GM19438 (cell line): ENCODE data around the gene KRTAP10-5.
"Not testable (repeated sequence)": the region's sequence is repeated elsewhere in the genome, so short reads cannot be mapped to it uniquely, and the experiment has no call there.

Experiments used
- ATAC-seq: cut with Tn5 transposase; IDR thresholded peaks from one replicate; pipeline ENCODE4 v1.9.1; 2021; ENCODE audit warnings: low read depth; ENCODE audit not compliant: unreplicated experiment

KRTAP10-5 gene

DNA sequence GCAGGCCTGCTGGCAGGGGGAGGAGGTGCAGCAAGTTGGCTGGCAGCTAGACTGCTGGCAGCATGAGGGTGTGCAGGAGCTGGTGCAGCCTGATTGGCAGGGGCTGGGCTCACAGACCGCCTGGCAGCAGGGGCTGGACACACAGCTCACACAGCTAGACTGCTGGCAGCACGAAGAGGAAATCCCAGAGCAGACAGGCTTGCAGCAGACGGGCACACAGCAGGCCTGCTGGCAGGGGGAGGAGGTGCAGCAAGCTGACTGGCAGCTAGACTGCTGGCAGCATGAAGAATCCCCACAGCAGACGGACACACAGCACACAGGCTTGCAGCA is 11.4 kb upstream of the KRTAP10-5 start:
- not testable (repeated sequence) for ATAC-seq

DNA sequence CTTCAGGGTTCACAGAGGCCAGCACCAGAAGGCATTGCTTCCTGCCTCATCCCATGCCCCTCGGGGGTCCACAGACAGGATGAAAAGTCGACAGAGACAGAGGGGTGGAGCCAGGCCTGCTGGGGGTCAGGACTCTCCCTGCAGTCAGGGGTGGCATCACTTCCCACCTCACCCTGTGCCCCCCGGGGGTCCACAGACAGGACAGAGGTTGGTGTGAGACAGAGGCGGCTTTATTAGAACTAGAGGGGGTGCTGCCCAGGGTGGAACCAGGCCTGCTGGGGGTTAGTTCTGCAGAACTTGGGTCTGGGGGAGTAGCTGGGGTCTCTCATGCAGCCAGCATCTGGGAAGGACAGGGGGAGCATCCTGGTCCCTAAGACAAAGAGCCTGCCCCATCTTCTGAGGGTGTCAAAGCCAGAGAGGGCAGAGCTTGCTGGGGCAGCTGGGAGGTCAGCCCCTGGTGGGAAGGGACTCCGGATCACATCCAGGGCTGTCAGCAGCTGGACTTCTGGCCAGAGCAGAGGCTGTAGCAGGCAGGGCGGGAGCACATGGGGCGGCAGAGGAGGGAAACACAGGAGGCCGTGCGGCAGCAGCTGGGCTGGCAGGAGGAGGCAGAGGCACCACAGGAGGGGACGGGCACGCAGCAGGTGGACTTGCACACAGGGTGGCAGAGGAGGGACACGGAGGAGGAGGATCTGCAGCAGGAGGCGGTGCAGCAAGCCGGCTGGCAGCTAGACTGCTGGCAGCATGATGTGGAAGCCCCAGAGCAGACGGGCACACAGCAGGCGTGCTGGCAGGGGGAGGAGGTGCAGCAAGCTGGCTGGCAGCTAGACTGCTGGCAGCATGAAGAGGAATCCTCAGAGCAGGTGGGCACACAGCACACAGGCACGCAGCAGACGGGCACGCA is 10.7 kb upstream of the KRTAP10-5 start:
- ATAC-seq = not testable (repeated sequence)

DNA sequence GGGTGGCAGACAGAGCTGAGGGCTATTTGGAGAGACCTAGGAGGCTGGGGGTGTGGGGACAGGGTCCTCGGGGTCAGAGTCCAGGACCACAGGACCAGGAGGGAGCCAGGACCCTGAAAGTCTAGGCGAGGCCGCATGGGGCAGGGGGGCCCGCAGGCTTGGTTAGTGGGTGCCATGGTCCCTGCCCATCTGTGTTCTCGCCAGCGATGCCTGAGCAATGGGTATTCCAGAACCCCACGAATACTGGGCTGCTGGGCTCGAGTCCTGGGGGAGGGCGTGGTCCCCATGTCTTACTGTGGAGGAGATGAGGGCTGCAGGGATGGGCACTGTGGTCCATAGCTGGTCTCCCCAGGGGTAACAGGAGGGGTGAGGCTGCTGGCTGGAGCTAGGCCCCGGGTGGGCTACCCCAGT is 9.9 kb upstream of the KRTAP10-5 start:
- ATAC-seq = no peak

DNA sequence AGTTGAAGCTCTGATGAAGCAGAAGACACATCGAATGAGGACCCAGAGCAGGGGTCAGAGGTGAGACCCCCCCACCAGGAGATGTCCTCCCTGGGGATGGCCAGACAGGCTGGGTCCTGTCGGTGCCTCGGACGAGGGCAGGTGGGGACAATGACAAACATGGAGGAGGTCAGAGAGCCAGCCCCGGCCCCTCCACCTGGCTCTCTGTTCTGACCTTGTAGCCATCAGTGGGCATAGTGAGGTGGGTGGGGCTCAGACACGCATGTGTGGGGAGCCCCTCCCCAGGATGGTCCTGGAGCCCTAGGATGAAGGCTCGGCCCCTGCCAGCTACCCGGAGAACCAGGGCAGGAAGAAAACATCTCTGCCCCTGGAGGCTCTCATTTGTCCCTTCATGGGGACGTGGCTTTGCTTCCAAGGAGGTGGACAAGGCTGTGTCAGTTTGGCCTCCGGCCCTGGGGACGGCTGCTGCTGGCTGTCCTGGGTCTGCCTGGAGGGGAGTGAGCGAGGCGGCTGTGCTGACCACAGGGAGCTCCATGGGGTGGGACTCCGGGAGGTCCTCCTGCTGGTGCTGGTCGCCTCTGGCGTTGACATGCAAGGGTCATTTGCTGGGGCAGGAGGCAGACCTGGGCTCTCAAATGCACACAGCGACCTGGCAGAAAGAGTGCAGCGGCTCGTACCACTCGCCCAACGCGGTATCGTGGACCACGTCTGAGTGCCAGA is 9.3 kb upstream of the KRTAP10-5 start:
- ATAC-seq = no peak

- ATAC-seq = no peak
Measured at GRCh38 chr21:44589094-44589493, 8.7 kb upstream of the KRTAP10-5 start.

- ATAC-seq = no peak
Measured at GRCh38 chr21:44585892-44586291, 5.5 kb upstream of the KRTAP10-5 start.

- ATAC-seq = no peak
Measured at GRCh38 chr21:44583800-44584147, 3.4 kb upstream of the KRTAP10-5 start.

GRCh38 chr21:44583089-44583799 is 2.8 kb upstream of the KRTAP10-5 start:
- ATAC-seq = no peak

GRCh38 chr21:44582055-44582454 is 1.7 kb upstream of the KRTAP10-5 start:
- no peak for ATAC-seq

GRCh38 chr21:44581158-44581557 is 754 bp upstream of the KRTAP10-5 start:
- no peak for ATAC-seq

- no peak for ATAC-seq
Measured at GRCh38 chr21:44579833-44580144, 615 bp downstream of the KRTAP10-5 start.

GRCh38 chr21:44579056-44579832 is 1.2 kb downstream of the KRTAP10-5 start:
- ATAC-seq = no peak

- ATAC-seq = no peak
Measured at GRCh38 chr21:44578371-44579055, 1.9 kb downstream of the KRTAP10-5 start.

DNA sequence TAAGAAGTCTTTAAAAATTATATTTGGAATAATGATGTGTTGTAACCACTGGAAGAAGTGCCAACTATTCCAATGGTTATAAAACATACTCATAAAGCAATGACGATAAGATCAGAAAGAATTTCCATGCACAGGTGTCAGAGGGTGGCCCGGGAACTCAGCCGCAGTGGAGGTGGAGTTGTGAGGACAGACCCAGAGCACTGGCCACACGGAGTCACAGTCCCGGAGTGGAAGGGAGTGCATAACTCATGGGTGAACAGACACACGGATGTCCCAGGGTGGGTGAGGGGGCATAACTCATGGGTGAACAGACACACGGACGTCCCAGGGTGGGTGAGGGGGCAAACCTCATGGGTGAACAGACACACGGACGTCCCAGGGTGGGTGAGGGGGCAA is 4.4 kb downstream of the KRTAP10-5 start:
- no peak for ATAC-seq

DNA sequence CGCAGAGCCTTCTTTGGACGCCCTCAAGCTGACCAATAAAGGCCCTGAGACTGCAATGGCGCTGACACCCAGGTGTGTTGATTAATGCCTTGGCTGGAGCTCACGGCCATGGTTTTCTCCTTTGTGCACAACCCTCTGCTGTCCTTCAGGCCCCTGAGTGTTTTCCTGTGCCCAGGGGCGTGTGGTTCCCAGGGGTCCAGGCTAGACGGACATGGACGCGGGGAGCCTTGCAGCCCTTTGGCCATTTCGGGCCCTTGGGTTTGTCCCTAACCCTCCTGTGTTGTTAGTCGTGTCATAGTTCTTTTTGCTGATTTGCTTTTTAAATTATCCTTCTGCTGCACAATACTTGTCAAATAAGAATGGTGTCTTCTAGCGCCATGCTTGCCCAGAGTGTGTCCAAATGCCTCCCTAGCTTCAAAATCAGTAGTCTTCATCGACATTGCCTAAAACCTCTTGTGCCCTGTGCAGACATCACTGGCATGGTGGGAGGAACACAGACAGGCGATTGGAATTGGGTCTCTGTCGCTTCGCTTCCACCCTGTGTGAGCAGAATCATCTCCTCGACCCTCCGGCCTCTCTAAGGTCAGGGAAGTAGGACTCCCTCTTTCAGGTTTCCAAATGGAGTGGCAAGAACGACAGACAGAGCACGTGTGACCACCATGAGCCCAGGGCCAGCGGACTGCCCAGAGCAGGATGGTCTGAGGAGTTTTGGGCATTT is 4.9 kb downstream of the KRTAP10-5 start:
- ATAC-seq = no peak

- no peak for ATAC-seq
Measured at GRCh38 chr21:44574457-44575306, 5.7 kb downstream of the KRTAP10-5 start.

- not testable (repeated sequence) for ATAC-seq
Measured at GRCh38 chr21:44573630-44574456, 6.6 kb downstream of the KRTAP10-5 start, which contains the start of gene KRTAP10-4. Gene KRTAP10-4 (plus strand): TSS chr21:44573729. CDS start chr21:44573759, 30 bp downstream.
